OCI-LY7 (cell line): ENCODE data around the gene MFAP4. TPM values are rescaled to one million over a fixed set of nuclear protein-coding genes. Genes with fewer than 3 reads are reported as not detected.

Experiments
- BruUV-seq: library from RNA; stranded (reverse); fragments of 400-500 nt; replicated peaks from 2 replicates; lab custom pipeline; 2021; lab: Mats Ljungman, UMichigan
- CTCF ChIA-PET: fragments of 300-600 bp; sonication (Branson Sonifier 250); formaldehyde crosslinking; loops from one replicate; lab custom pipeline; 2022; ENCODE audit warnings: antibody characterized with exemption; ENCODE audit not compliant: unreplicated experiment; lab: Charles Lee
- POLR2A ChIA-PET: fragments of 300-600 bp; sonication (Branson Sonifier 250); formaldehyde crosslinking; loops from one replicate; lab custom pipeline; 2022; ENCODE audit warnings: antibody characterized with exemption; lab: Charles Lee
- DNase-seq: peaks from one replicate; pipeline ENCODE4 v3.0.0-alpha.2; 2015; ENCODE audit warnings: low spot score
- H2AFZ ChIP-seq: fragments of 200-600 bp; sonication (generic), shearing (Covaris generic); 2 replicates; pipeline ENCODE4 v1.6.1; 2014; ENCODE audit warnings: mild to moderate bottlenecking, antibody characterized with exemption, low read length, moderate library complexity
- H3K27ac ChIP-seq: fragments of 200-600 bp; sonication (generic); 2 replicates; pipeline ENCODE4 v1.5.1; 2014; ENCODE audit warnings: mixed run types, low read depth, mild to moderate bottlenecking, moderate library complexity, low read length, inconsistent platforms; ENCODE audit not compliant: poor library complexity, severe bottlenecking
- H3K36me3 ChIP-seq: fragments of 200-600 bp; sonication (generic); 2 replicates; pipeline ENCODE4 v1.6.1; 2014; ENCODE audit warnings: mild to moderate bottlenecking, antibody characterized with exemption, low read length, moderate library complexity, mixed read lengths; ENCODE audit not compliant: insufficient read depth
- H3K4me1 ChIP-seq: fragments of 200-600 bp; sonication (generic); 2 replicates; pipeline ENCODE4 v1.5.1; 2014; ENCODE audit warnings: mild to moderate bottlenecking, low read length; ENCODE audit not compliant: insufficient read depth, poor library complexity, severe bottlenecking
- H3K4me2 ChIP-seq: fragments of 200-600 bp; sonication (generic); 2 replicates; pipeline ENCODE4 v1.6.1; 2014; ENCODE audit warnings: mild to moderate bottlenecking, low read length
- H3K4me3 ChIP-seq: fragments of 200-600 bp; sonication (generic); 2 replicates; pipeline ENCODE4 v1.5.1; 2014; ENCODE audit warnings: mild to moderate bottlenecking, low read depth, low read length; ENCODE audit not compliant: poor library complexity, severe bottlenecking
- H3K79me2 ChIP-seq: fragments of 200-600 bp; sonication (generic); 2 replicates; pipeline ENCODE4 v1.6.1; 2016; ENCODE audit warnings: low read depth, mild to moderate bottlenecking, low read length, moderate library complexity, mixed read lengths; ENCODE audit not compliant: insufficient read depth
- H3K9me2 ChIP-seq: fragments of 200-600 bp; sonication (generic); 2 replicates; pipeline ENCODE4 v1.6.1; 2016; ENCODE audit warnings: mild to moderate bottlenecking, low read length, mixed read lengths; ENCODE audit not compliant: insufficient read depth
- H3K9me3 ChIP-seq: fragments of 200-600 bp; sonication (generic); 2 replicates; pipeline ENCODE4 v1.6.1; 2014; ENCODE audit warnings: mild to moderate bottlenecking, mixed run types, low read length, mixed read lengths
- H4K20me1 ChIP-seq: fragments of 200-600 bp; sonication (generic); 2 replicates; pipeline ENCODE4 v1.6.1; 2014; ENCODE audit warnings: mild to moderate bottlenecking, antibody characterized with exemption, low read length, moderate library complexity, mixed read lengths; ENCODE audit not compliant: insufficient read depth
- CTCF ChIP-seq: fragments of 200-600 bp; sonication (generic); conservative IDR thresholded peaks from 2 replicates; pipeline ENCODE4 v1.5.1; 2014; ENCODE audit warnings: mild to moderate bottlenecking, antibody characterized with exemption, low read length, moderate library complexity, mixed read lengths
- EZH2phosphoT487 ChIP-seq: fragments of 200-600 bp; sonication (generic); IDR thresholded peaks from 2 replicates; pipeline ENCODE4 v1.6.1; 2018; ENCODE audit warnings: low read depth, borderline replicate concordance, mild to moderate bottlenecking, mixed run types, antibody characterized with exemption, low read length, moderate library complexity, mixed read lengths
- intact Hi-C: fragments of 100-400 bp; cut with micrococcal nuclease; formaldehyde crosslinking; loops from one replicate; pipeline ENCODE4 v1.10.0; 2022; ENCODE audit not compliant: unreplicated experiment
- total RNA-seq, 2 experiments: library from RNA; depleted of rRNA in 1 of 2; stranded (reverse); fragments of >200 nt in 1 of 2; shearing (Covaris generic) in 1 of 2; gene quantifications; 2 replicates each; pipeline ENCODE4 v1.2.3, GENCODE V29; 2014 to 2022

The MFAP4 gene
- total RNA-seq, 2 experiments from 2014 or later, result 0.65 TPM; not detected in 1

GRCh38 chr17:19345067-19345460 is 41.9 kb downstream of the MFAP4 start:
- H3K79me2 ChIP-seq, result no peaks in the 10 kb centered on the region
- no peak for TF ChIP-seq EZH2phosphoT487
- TF ChIP-seq CTCF, result no peak
- no peak overlapping the region for H3K27ac ChIP-seq
- no peaks in the 10 kb centered on the region for H3K36me3 ChIP-seq
- H3K9me2 ChIP-seq, result no peaks in the 10 kb centered on the region
- no peak overlapping the region for H3K4me3 ChIP-seq
- BruUV-seq, result no TSS peak
- CTCF ChIA-PET, result no interaction called here
- H3K4me2 ChIP-seq, result no peak overlapping the region
- H3K9me3 ChIP-seq, result no peaks in the 10 kb centered on the region
- no peak overlapping the region for H2AFZ ChIP-seq
- POLR2A ChIA-PET, result no interaction called here
- no peaks in the 10 kb centered on the region for H4K20me1 ChIP-seq
- peaks cover 13% of the 10 kb centered on the region for H3K4me1 ChIP-seq
- intact Hi-C loops, result no loop called here
- DNase-seq, result no peak

GRCh38 chr17:19344311-19345066 is 42.5 kb downstream of the MFAP4 start:
- Histone ChIP-seq H3K4me2 (no peak overlapping the region), H3K79me2 (no peaks in the 10 kb centered on the region), H3K4me3 (no peak overlapping the region), H2AFZ (no peak overlapping the region), H3K36me3 (no peaks in the 10 kb centered on the region), H3K27ac (no peak overlapping the region), H3K9me3 (no peaks in the 10 kb centered on the region), H3K4me1 (peaks cover 13% of the 10 kb centered on the region), H4K20me1 (no peaks in the 10 kb centered on the region), H3K9me2 (no peaks in the 10 kb centered on the region)
- intact Hi-C loops, result no loop called here
- BruUV-seq, result no TSS peak
- CTCF ChIA-PET, result no interaction called here
- TF ChIP-seq CTCF, result no peak
- TF ChIP-seq EZH2phosphoT487, result no peak
- DNase-seq, result no peak
- POLR2A ChIA-PET, result no interaction called here

- intact Hi-C loops, result no loop called here
- Histone ChIP-seq H3K9me2 (no peaks in the 10 kb centered on the region), H3K36me3 (no peaks in the 10 kb centered on the region), H3K4me2 (no peak overlapping the region), H4K20me1 (no peaks in the 10 kb centered on the region), H3K4me3 (no peak overlapping the region), H3K79me2 (no peaks in the 10 kb centered on the region), H3K4me1 (peaks cover 13% of the 10 kb centered on the region), H2AFZ (no peak overlapping the region), H3K9me3 (no peaks in the 10 kb centered on the region), H3K27ac (no peak overlapping the region)
- ChIA-PET POLR2A (no interaction called here), CTCF (no interaction called here)
- TF ChIP-seq EZH2phosphoT487 (no peak), CTCF (no peak)
- no peak for DNase-seq
- no TSS peak for BruUV-seq
Observed at GRCh38 chr17:19343671-19344151, 43.3 kb downstream of the MFAP4 start.
